Measurements from ENCODE around the gene BOLA3.

The BOLA3 gene

GRCh38 chr2:74181739-74182138, 34.0 kb upstream of the BOLA3 start:
- DNase-seq (ENCODE audit: insufficient read length, low spot score): no peak
- FAIRE-seq: peak; percentile 84

GRCh38 chr2:74179063-74179865, 31.6 kb upstream of the BOLA3 start:
- no peak; the same call in 1 of the 2 replicates for TF ChIP-seq POU2F2 (IDR thresholded peaks at IDR 0.05; ENCODE audit: low read depth, low read length)
- no peak for TF ChIP-seq POLR2A (IDR thresholded peaks at IDR 0.05; ENCODE audit: low read depth, low read length)
- TF ChIP-seq PAX5 (IDR thresholded peaks at IDR 0.05; ENCODE audit: insufficient read depth, low read length, severe bottlenecking): peak; percentile 85
- TF ChIP-seq TAF1 (IDR thresholded peaks at IDR 0.05; ENCODE audit: low read depth, low read length): peak; percentile 28; the same call in 1 of the 2 replicates
- no peak for TF ChIP-seq POLR2AphosphoS5 (IDR thresholded peaks at IDR 0.05; ENCODE audit: low read depth, low read length)
- TF ChIP-seq SPI1 (IDR thresholded peaks at IDR 0.05; ENCODE audit: low read depth, low read length): no peak
- no peak for DNase-seq (ENCODE audit: insufficient read length, low spot score)
- FAIRE-seq: no peak

More at GRCh38 chr2:74181739-74182138, 34.0 kb upstream of the BOLA3 start:
- TF ChIP-seq POLR2A (IDR thresholded peaks at IDR 0.05; ENCODE audit: low read depth, low read length): 0 out of 2 replicates have a peak, but pooled peaks have one; percentile 30
- TF ChIP-seq PAX5 (IDR thresholded peaks at IDR 0.05; ENCODE audit: insufficient read depth, low read length, severe bottlenecking): no peak
- TF ChIP-seq POLR2AphosphoS5 (IDR thresholded peaks at IDR 0.05; ENCODE audit: low read depth, low read length): 0 out of 2 replicates have a peak, but pooled peaks have one; percentile 23
- TF ChIP-seq SPI1 (IDR thresholded peaks at IDR 0.05; ENCODE audit: low read depth, low read length): peak; percentile 98
- no peak for TF ChIP-seq TAF1 (IDR thresholded peaks at IDR 0.05; ENCODE audit: low read depth, low read length)
- TF ChIP-seq POU2F2 (IDR thresholded peaks at IDR 0.05; ENCODE audit: low read depth, low read length): peak; percentile 84; the same call in 1 of the 2 replicates

GRCh38 chr2:74178211-74179062, 30.7 kb upstream of the BOLA3 start, which contains the start of gene MOB1A:
Gene MOB1A, minus strand, starts transcription at chr2:74178879. Its CDS starts 205 bp downstream, at chr2:74178674.
- DNase-seq (ENCODE audit: insufficient read length, low spot score) (peak; percentile 69), FAIRE-seq (peak; percentile 96)
- peak; percentile 98 for TF ChIP-seq PAX5 (IDR thresholded peaks at IDR 0.05; ENCODE audit: insufficient read depth, low read length, severe bottlenecking)
- peak; percentile 95 for TF ChIP-seq TAF1 (IDR thresholded peaks at IDR 0.05; ENCODE audit: low read depth, low read length)
- TF ChIP-seq POLR2A (IDR thresholded peaks at IDR 0.05; ENCODE audit: low read depth, low read length): peak; percentile 88
- TF ChIP-seq POLR2AphosphoS5 (IDR thresholded peaks at IDR 0.05; ENCODE audit: low read depth, low read length): peak; percentile 71; the same call in 1 of the 2 replicates
- no peak for TF ChIP-seq SPI1 (IDR thresholded peaks at IDR 0.05; ENCODE audit: low read depth, low read length)
- peak; percentile 67; the same call in 1 of the 2 replicates for TF ChIP-seq POU2F2 (IDR thresholded peaks at IDR 0.05; ENCODE audit: low read depth, low read length)

- no peak for TF ChIP-seq TAF1 (IDR thresholded peaks at IDR 0.05; ENCODE audit: low read depth, low read length)
- TF ChIP-seq POLR2AphosphoS5 (IDR thresholded peaks at IDR 0.05; ENCODE audit: low read depth, low read length): no peak
- no peak for TF ChIP-seq POLR2A (IDR thresholded peaks at IDR 0.05; ENCODE audit: low read depth, low read length)
- no peak for TF ChIP-seq SPI1 (IDR thresholded peaks at IDR 0.05; ENCODE audit: low read depth, low read length)
- TF ChIP-seq PAX5 (IDR thresholded peaks at IDR 0.05; ENCODE audit: insufficient read depth, low read length, severe bottlenecking): no peak
- no peak for TF ChIP-seq POU2F2 (IDR thresholded peaks at IDR 0.05; ENCODE audit: low read depth, low read length)
- DNase-seq (ENCODE audit: insufficient read length, low spot score) (no peak), FAIRE-seq (no peak)
Observed at GRCh38 chr2:74177696-74178095, 30.0 kb upstream of the BOLA3 start.

- DNase-seq (ENCODE audit: insufficient read length, low spot score) (no peak), FAIRE-seq (no peak)
- TF ChIP-seq TAF1 (IDR thresholded peaks at IDR 0.05; ENCODE audit: low read depth, low read length): no peak
- peak; percentile 46; the same call in 1 of the 2 replicates for TF ChIP-seq POLR2AphosphoS5 (IDR thresholded peaks at IDR 0.05; ENCODE audit: low read depth, low read length)
- no peak for TF ChIP-seq POU2F2 (IDR thresholded peaks at IDR 0.05; ENCODE audit: low read depth, low read length)
- TF ChIP-seq PAX5 (IDR thresholded peaks at IDR 0.05; ENCODE audit: insufficient read depth, low read length, severe bottlenecking): no peak
- no peak for TF ChIP-seq SPI1 (IDR thresholded peaks at IDR 0.05; ENCODE audit: low read depth, low read length)
- TF ChIP-seq POLR2A (IDR thresholded peaks at IDR 0.05; ENCODE audit: low read depth, low read length): no peak
Observed at GRCh38 chr2:74174909-74175308, 27.2 kb upstream of the BOLA3 start.

- no peak for TF ChIP-seq SPI1 (IDR thresholded peaks at IDR 0.05; ENCODE audit: low read depth, low read length)
- no peak for TF ChIP-seq POU2F2 (IDR thresholded peaks at IDR 0.05; ENCODE audit: low read depth, low read length)
- TF ChIP-seq POLR2A (IDR thresholded peaks at IDR 0.05; ENCODE audit: low read depth, low read length): no peak
- TF ChIP-seq POLR2AphosphoS5 (IDR thresholded peaks at IDR 0.05; ENCODE audit: low read depth, low read length): no peak
- no peak for TF ChIP-seq TAF1 (IDR thresholded peaks at IDR 0.05; ENCODE audit: low read depth, low read length)
- no peak for TF ChIP-seq PAX5 (IDR thresholded peaks at IDR 0.05; ENCODE audit: insufficient read depth, low read length, severe bottlenecking)
- DNase-seq (ENCODE audit: insufficient read length, low spot score) (no peak), FAIRE-seq (no peak)
Observed at GRCh38 chr2:74168739-74169138, 21.0 kb upstream of the BOLA3 start.

- no peak for DNase-seq (ENCODE audit: insufficient read length, low spot score)
- TF ChIP-seq POLR2AphosphoS5 (IDR thresholded peaks at IDR 0.05; ENCODE audit: low read depth, low read length) (no peak), SPI1 (IDR thresholded peaks at IDR 0.05; ENCODE audit: low read depth, low read length) (no peak), POU2F2 (IDR thresholded peaks at IDR 0.05; ENCODE audit: low read depth, low read length) (no peak), POLR2A (IDR thresholded peaks at IDR 0.05; ENCODE audit: low read depth, low read length) (no peak), PAX5 (IDR thresholded peaks at IDR 0.05; ENCODE audit: insufficient read depth, low read length, severe bottlenecking) (no peak), TAF1 (IDR thresholded peaks at IDR 0.05; ENCODE audit: low read depth, low read length) (no peak)
- no peak for FAIRE-seq
Observed at GRCh38 chr2:74164761-74165160, 17.0 kb upstream of the BOLA3 start.

GRCh38 chr2:74162951-74163350, 15.2 kb upstream of the BOLA3 start:
- no peak for DNase-seq (ENCODE audit: insufficient read length, low spot score)
- no peak for FAIRE-seq
- TF ChIP-seq POLR2A (IDR thresholded peaks at IDR 0.05; ENCODE audit: low read depth, low read length): no peak
- TF ChIP-seq POU2F2 (IDR thresholded peaks at IDR 0.05; ENCODE audit: low read depth, low read length): no peak
- no peak for TF ChIP-seq TAF1 (IDR thresholded peaks at IDR 0.05; ENCODE audit: low read depth, low read length)
- TF ChIP-seq POLR2AphosphoS5 (IDR thresholded peaks at IDR 0.05; ENCODE audit: low read depth, low read length): no peak
- TF ChIP-seq SPI1 (IDR thresholded peaks at IDR 0.05; ENCODE audit: low read depth, low read length): no peak
- no peak for TF ChIP-seq PAX5 (IDR thresholded peaks at IDR 0.05; ENCODE audit: insufficient read depth, low read length, severe bottlenecking)
